ENCODE data around the gene TMCO4.

Gene TMCO4

GRCh38 chr1:19775831-19776230, 23.9 kb downstream of the TMCO4 start:
- no peak for DNase-seq (ENCODE audit: low read depth)

- DNase-seq (ENCODE audit: low read depth): peak; percentile 24
Measured at GRCh38 chr1:19775317-19775716, 24.4 kb downstream of the TMCO4 start.

GRCh38 chr1:19774180-19774785, 25.4 kb downstream of the TMCO4 start:
- no peak for DNase-seq (ENCODE audit: low read depth)

- DNase-seq (ENCODE audit: low read depth): no peak
Measured at GRCh38 chr1:19773485-19773884, 26.2 kb downstream of the TMCO4 start.

- no peak for DNase-seq (ENCODE audit: low read depth)
Measured at GRCh38 chr1:19772053-19772452, 27.7 kb downstream of the TMCO4 start.

GRCh38 chr1:19771350-19771749, 28.4 kb downstream of the TMCO4 start:
- DNase-seq (ENCODE audit: low read depth): no peak

- no peak for DNase-seq (ENCODE audit: low read depth)
Measured at GRCh38 chr1:19770436-19771190, 29.1 kb downstream of the TMCO4 start.

- DNase-seq (ENCODE audit: low read depth): no peak
Measured at GRCh38 chr1:19769211-19769932, 30.3 kb downstream of the TMCO4 start.

GRCh38 chr1:19768353-19769210, 31.1 kb downstream of the TMCO4 start:
- no peak for DNase-seq (ENCODE audit: low read depth)

GRCh38 chr1:19765623-19766022, 34.1 kb downstream of the TMCO4 start:
- DNase-seq (ENCODE audit: low read depth): peak; percentile 95

GRCh38 chr1:19764848-19765247, 34.9 kb downstream of the TMCO4 start:
- DNase-seq (ENCODE audit: low read depth): no peak

GRCh38 chr1:19762175-19762779, 37.4 kb downstream of the TMCO4 start:
- DNase-seq (ENCODE audit: low read depth): peak; percentile 45

GRCh38 chr1:19759740-19760089, 40.0 kb downstream of the TMCO4 start:
- DNase-seq (ENCODE audit: low read depth): peak; percentile 52

GRCh38 chr1:19758227-19758830, 41.4 kb downstream of the TMCO4 start:
- peak; percentile 91 for DNase-seq (ENCODE audit: low read depth)

GRCh38 chr1:19757641-19758040, 42.1 kb downstream of the TMCO4 start:
- DNase-seq (ENCODE audit: low read depth): peak; percentile 28

GRCh38 chr1:19756480-19756879, 43.2 kb downstream of the TMCO4 start:
- DNase-seq (ENCODE audit: low read depth): no peak

- DNase-seq (ENCODE audit: low read depth): no peak
Measured at GRCh38 chr1:19754482-19754881, 45.2 kb downstream of the TMCO4 start.

GRCh38 chr1:19752083-19752696, 47.5 kb downstream of the TMCO4 start:
- no peak for DNase-seq (ENCODE audit: low read depth)

GRCh38 chr1:19750882-19751276, 48.8 kb downstream of the TMCO4 start:
- no peak for DNase-seq (ENCODE audit: low read depth)

- peak; percentile 86 for DNase-seq (ENCODE audit: low read depth)
Measured at GRCh38 chr1:19750101-19750881, 49.4 kb downstream of the TMCO4 start.
